Measurements from ENCODE around the gene ALDH1A2.

Gene ALDH1A2

GRCh38 chr15:57949374-57949943 lies 116.1 kb downstream of the ALDH1A2 start:
- no peak overlapping the region for H3K4me3 ChIP-seq (ENCODE audit: low read depth in 1 of 2, low read length in 2 of 2)
- H3K27me3 ChIP-seq (ENCODE audit: low read depth, low read length) = no peaks in the 10 kb centered on the region
- H3K36me3 ChIP-seq (ENCODE audit: control insufficient read depth in 1 of 2, insufficient read depth in 2 of 2, low read length in 2 of 2) = no peaks in the 10 kb centered on the region
- H3K9me3 ChIP-seq (ENCODE audit: control insufficient read depth in 1 of 2, low read length in 2 of 2) = no peaks in the 10 kb centered on the region
- no peaks in the 10 kb centered on the region for H3K4me1 ChIP-seq (ENCODE audit: control insufficient read depth in 1 of 2, insufficient read depth in 2 of 2, low read length in 2 of 2)
- H3K27ac ChIP-seq (ENCODE audit: low read length) = no peak overlapping the region

GRCh38 chr15:57948351-57949289 lies 116.9 kb downstream of the ALDH1A2 start:
- Histone ChIP-seq H3K9me3 (ENCODE audit: control insufficient read depth in 1 of 2, low read length in 2 of 2) (no peaks in the 10 kb centered on the region), H3K36me3 (ENCODE audit: control insufficient read depth in 1 of 2, insufficient read depth in 2 of 2, low read length in 2 of 2) (no peaks in the 10 kb centered on the region), H3K27me3 (ENCODE audit: low read depth, low read length) (no peaks in the 10 kb centered on the region), H3K4me1 (ENCODE audit: control insufficient read depth in 1 of 2, insufficient read depth in 2 of 2, low read length in 2 of 2) (no peaks in the 10 kb centered on the region), H3K4me3 (ENCODE audit: low read depth in 1 of 2, low read length in 2 of 2) (no peak overlapping the region), H3K27ac (ENCODE audit: low read length) (no peak overlapping the region)

- Histone ChIP-seq H3K9me3 (ENCODE audit: control insufficient read depth in 1 of 2, low read length in 2 of 2) (no peaks in the 10 kb centered on the region), H3K27me3 (ENCODE audit: low read depth, low read length) (no peaks in the 10 kb centered on the region), H3K36me3 (ENCODE audit: control insufficient read depth in 1 of 2, insufficient read depth in 2 of 2, low read length in 2 of 2) (no peaks in the 10 kb centered on the region), H3K4me1 (ENCODE audit: control insufficient read depth in 1 of 2, insufficient read depth in 2 of 2, low read length in 2 of 2) (no peaks in the 10 kb centered on the region), H3K27ac (ENCODE audit: low read length) (no peak overlapping the region), H3K4me3 (ENCODE audit: low read depth in 1 of 2, low read length in 2 of 2) (no peak overlapping the region)
Observed at GRCh38 chr15:57947781-57948180, 117.7 kb downstream of the ALDH1A2 start.

GRCh38 chr15:57947282-57947681 lies 118.2 kb downstream of the ALDH1A2 start:
- no peaks in the 10 kb centered on the region for H3K27me3 ChIP-seq (ENCODE audit: low read depth, low read length)
- H3K4me3 ChIP-seq (ENCODE audit: low read depth in 1 of 2, low read length in 2 of 2) = no peak overlapping the region
- no peaks in the 10 kb centered on the region for H3K9me3 ChIP-seq (ENCODE audit: control insufficient read depth in 1 of 2, low read length in 2 of 2)
- H3K36me3 ChIP-seq (ENCODE audit: control insufficient read depth in 1 of 2, insufficient read depth in 2 of 2, low read length in 2 of 2) = no peaks in the 10 kb centered on the region
- no peaks in the 10 kb centered on the region for H3K4me1 ChIP-seq (ENCODE audit: control insufficient read depth in 1 of 2, insufficient read depth in 2 of 2, low read length in 2 of 2)
- H3K27ac ChIP-seq (ENCODE audit: low read length) = no peak overlapping the region

DNA sequence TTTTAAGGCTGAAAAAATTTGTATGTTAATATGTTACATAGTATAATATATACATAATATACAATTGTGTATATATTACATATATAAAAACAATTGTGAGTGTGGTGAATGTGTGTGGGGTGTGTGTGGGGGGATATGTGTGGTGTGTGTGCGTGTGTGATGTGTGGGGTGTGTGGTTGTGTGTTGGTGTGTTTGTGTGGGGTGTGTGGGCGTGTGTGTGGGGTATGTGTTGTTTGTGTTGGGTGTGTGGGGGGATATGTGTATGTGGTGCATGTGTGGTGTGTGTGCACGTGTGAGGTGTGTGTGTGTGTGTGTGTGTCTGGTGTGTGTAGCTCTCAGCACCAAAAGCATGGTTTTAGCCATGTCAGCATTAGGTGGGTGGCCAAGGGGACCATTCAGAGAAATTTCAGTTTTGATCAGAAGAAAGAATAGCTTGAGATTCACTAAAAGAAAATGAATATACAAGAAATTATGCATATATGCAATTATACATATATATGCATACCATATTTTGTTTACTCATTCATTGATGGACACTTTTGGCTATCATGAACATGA lies 118.9 kb downstream of the ALDH1A2 start:
- Histone ChIP-seq H3K27ac (ENCODE audit: low read length) (no peak overlapping the region), H3K36me3 (ENCODE audit: control insufficient read depth in 1 of 2, insufficient read depth in 2 of 2, low read length in 2 of 2) (no peaks in the 10 kb centered on the region), H3K9me3 (ENCODE audit: control insufficient read depth in 1 of 2, low read length in 2 of 2) (no peaks in the 10 kb centered on the region), H3K4me1 (ENCODE audit: control insufficient read depth in 1 of 2, insufficient read depth in 2 of 2, low read length in 2 of 2) (no peaks in the 10 kb centered on the region), H3K27me3 (ENCODE audit: low read depth, low read length) (no peaks in the 10 kb centered on the region), H3K4me3 (ENCODE audit: low read depth in 1 of 2, low read length in 2 of 2) (no peak overlapping the region)

- H3K4me3 ChIP-seq (ENCODE audit: low read depth in 1 of 2, low read length in 2 of 2) = no peak overlapping the region
- no peak overlapping the region for H3K27ac ChIP-seq (ENCODE audit: low read length)
- no peaks in the 10 kb centered on the region for H3K4me1 ChIP-seq (ENCODE audit: control insufficient read depth in 1 of 2, insufficient read depth in 2 of 2, low read length in 2 of 2)
- no peaks in the 10 kb centered on the region for H3K27me3 ChIP-seq (ENCODE audit: low read depth, low read length)
- H3K9me3 ChIP-seq (ENCODE audit: control insufficient read depth in 1 of 2, low read length in 2 of 2) = no peaks in the 10 kb centered on the region
- no peaks in the 10 kb centered on the region for H3K36me3 ChIP-seq (ENCODE audit: control insufficient read depth in 1 of 2, insufficient read depth in 2 of 2, low read length in 2 of 2)
Observed at GRCh38 chr15:57945616-57946015, 119.9 kb downstream of the ALDH1A2 start.

DNA sequence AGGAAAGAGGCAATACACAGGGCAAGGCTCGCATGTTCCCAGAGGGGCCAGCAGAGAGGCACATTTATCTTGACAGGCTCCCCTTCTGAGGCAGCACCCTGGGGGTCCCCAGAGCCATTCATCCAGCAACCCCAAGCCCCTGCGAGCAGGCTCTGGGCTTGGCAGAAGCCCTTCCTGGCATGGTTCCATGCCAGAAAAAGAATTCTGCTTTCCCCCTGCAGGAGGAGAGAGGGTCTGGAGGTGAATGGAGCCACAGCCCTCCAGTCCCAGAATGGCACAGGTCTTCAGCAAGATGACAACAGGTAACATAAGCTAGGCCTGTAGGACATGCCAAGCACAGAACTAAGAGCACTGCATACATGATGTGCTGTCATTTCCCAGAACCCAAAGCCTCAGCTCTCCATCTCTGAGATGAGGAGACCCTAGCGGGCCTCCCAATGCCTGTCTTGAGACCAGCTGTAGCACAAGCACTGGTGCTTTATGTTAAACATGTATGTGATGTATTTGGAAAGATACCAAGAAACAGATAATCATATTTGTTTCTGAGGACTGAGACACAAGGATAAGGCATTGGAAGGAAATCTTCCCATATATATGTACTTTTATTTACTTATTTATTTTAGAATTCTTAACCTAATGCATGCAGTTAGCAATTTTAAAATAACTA lies 121.6 kb downstream of the ALDH1A2 start:
- no peak overlapping the region for H3K27ac ChIP-seq (ENCODE audit: low read length)
- no peaks in the 10 kb centered on the region for H3K4me1 ChIP-seq (ENCODE audit: control insufficient read depth in 1 of 2, insufficient read depth in 2 of 2, low read length in 2 of 2)
- no peaks in the 10 kb centered on the region for H3K27me3 ChIP-seq (ENCODE audit: low read depth, low read length)
- no peaks in the 10 kb centered on the region for H3K36me3 ChIP-seq (ENCODE audit: control insufficient read depth in 1 of 2, insufficient read depth in 2 of 2, low read length in 2 of 2)
- H3K4me3 ChIP-seq (ENCODE audit: low read depth in 1 of 2, low read length in 2 of 2) = no peak overlapping the region
- H3K9me3 ChIP-seq (ENCODE audit: control insufficient read depth in 1 of 2, low read length in 2 of 2) = no peaks in the 10 kb centered on the region

DNA sequence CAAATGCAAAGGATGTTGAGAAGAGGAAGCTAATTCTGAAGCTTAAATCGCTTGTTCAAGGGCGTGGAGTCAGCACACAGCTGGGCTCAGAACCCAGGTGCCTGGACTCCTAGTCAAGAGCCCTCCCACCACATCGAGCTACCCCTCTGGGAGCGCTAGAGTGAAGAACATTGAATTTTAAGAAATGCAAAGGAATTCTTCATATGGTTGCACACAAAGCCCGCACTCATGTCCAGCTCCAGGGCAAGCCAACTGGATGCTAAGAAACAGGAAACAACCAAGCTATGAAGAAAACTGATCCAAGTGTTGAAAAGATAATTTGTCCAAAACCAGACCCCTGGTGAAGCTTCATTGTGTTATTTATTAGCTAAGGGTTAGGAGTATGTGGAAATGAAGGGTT lies 122.3 kb downstream of the ALDH1A2 start:
- no peak overlapping the region for H3K27ac ChIP-seq (ENCODE audit: low read length)
- no peaks in the 10 kb centered on the region for H3K36me3 ChIP-seq (ENCODE audit: control insufficient read depth in 1 of 2, insufficient read depth in 2 of 2, low read length in 2 of 2)
- H3K4me1 ChIP-seq (ENCODE audit: control insufficient read depth in 1 of 2, insufficient read depth in 2 of 2, low read length in 2 of 2) = no peaks in the 10 kb centered on the region

DNA sequence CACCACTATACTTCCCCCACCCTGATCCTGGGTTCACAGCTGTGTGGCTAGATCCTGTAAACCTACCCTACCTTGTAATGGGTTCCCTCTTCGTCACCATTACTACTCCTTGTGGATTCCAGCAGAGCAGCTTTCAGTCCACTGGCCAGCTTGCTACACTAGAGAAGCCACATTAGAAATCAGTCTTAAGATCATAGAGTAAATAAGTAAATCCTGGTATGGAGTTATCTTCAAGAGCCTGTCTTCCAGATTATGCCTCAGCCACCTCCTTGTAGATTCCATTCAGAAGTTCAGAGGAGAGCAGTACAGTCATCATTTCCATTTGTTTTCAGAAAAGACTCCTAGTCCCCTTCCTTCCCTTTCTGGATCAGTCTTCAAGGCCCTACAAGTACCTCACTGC lies 123.7 kb downstream of the ALDH1A2 start:
- Histone ChIP-seq H3K4me3 (ENCODE audit: low read depth in 1 of 2, low read length in 2 of 2) (no peak overlapping the region), H3K36me3 (ENCODE audit: control insufficient read depth in 1 of 2, insufficient read depth in 2 of 2, low read length in 2 of 2) (no peaks in the 10 kb centered on the region), H3K27me3 (ENCODE audit: low read depth, low read length) (no peaks in the 10 kb centered on the region)

More for the DNA sequence above, 122.3 kb downstream of the ALDH1A2 start:
- Histone ChIP-seq H3K27me3 (ENCODE audit: low read depth, low read length) (no peaks in the 10 kb centered on the region), H3K4me3 (ENCODE audit: low read depth in 1 of 2, low read length in 2 of 2) (no peak overlapping the region), H3K9me3 (ENCODE audit: control insufficient read depth in 1 of 2, low read length in 2 of 2) (no peaks in the 10 kb centered on the region)

GRCh38 chr15:57932348-57932747 lies 133.2 kb downstream of the ALDH1A2 start:
- Histone ChIP-seq H3K9me3 (ENCODE audit: control insufficient read depth in 1 of 2, low read length in 2 of 2) (no peaks in the 10 kb centered on the region), H3K36me3 (ENCODE audit: control insufficient read depth in 1 of 2, insufficient read depth in 2 of 2, low read length in 2 of 2) (no peaks in the 10 kb centered on the region)

More for the DNA sequence above, 123.7 kb downstream of the ALDH1A2 start:
- no peak overlapping the region for H3K27ac ChIP-seq (ENCODE audit: low read length)
- H3K4me1 ChIP-seq (ENCODE audit: control insufficient read depth in 1 of 2, insufficient read depth in 2 of 2, low read length in 2 of 2) = no peaks in the 10 kb centered on the region
- no peaks in the 10 kb centered on the region for H3K9me3 ChIP-seq (ENCODE audit: control insufficient read depth in 1 of 2, low read length in 2 of 2)

DNA sequence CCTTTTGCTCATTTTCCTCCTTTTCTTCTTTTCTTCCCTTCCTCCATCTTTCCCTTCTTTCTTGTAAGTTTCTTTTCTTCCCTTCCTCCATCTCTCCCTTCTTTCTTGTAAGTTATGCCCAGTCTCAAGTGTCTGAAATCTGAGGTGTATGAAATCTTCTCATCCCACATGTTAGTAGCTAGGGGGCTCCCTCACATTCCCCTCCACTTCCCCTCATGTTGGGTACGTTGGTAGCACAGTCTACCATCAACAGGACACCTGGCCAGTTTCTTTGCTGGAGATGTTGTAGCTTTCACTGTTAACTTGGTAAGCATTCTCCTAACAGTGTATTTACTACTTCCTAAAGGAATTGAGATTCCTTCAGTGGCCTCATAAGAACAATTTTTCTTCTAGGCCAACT lies 133.9 kb downstream of the ALDH1A2 start:
- H3K36me3 ChIP-seq (ENCODE audit: control insufficient read depth in 1 of 2, insufficient read depth in 2 of 2, low read length in 2 of 2) = no peaks in the 10 kb centered on the region
- H3K27ac ChIP-seq (ENCODE audit: low read length) = no peak overlapping the region
- no peaks in the 10 kb centered on the region for H3K27me3 ChIP-seq (ENCODE audit: low read depth, low read length)
- no peak overlapping the region for H3K4me3 ChIP-seq (ENCODE audit: low read depth in 1 of 2, low read length in 2 of 2)
- no peaks in the 10 kb centered on the region for H3K9me3 ChIP-seq (ENCODE audit: control insufficient read depth in 1 of 2, low read length in 2 of 2)
- no peaks in the 10 kb centered on the region for H3K4me1 ChIP-seq (ENCODE audit: control insufficient read depth in 1 of 2, insufficient read depth in 2 of 2, low read length in 2 of 2)

More at GRCh38 chr15:57932348-57932747, 133.2 kb downstream of the ALDH1A2 start:
- H3K27me3 ChIP-seq (ENCODE audit: low read depth, low read length) = no peaks in the 10 kb centered on the region
- no peak overlapping the region for H3K27ac ChIP-seq (ENCODE audit: low read length)
- H3K4me3 ChIP-seq (ENCODE audit: low read depth in 1 of 2, low read length in 2 of 2) = no peak overlapping the region
- H3K4me1 ChIP-seq (ENCODE audit: control insufficient read depth in 1 of 2, insufficient read depth in 2 of 2, low read length in 2 of 2) = no peaks in the 10 kb centered on the region
